ENCODE data around the gene UBQLN2.
"Not testable (repeated sequence)": the region's sequence is repeated elsewhere in the genome, so short reads cannot be mapped to it uniquely, and the experiment has no call there.

The UBQLN2 gene

DNA sequence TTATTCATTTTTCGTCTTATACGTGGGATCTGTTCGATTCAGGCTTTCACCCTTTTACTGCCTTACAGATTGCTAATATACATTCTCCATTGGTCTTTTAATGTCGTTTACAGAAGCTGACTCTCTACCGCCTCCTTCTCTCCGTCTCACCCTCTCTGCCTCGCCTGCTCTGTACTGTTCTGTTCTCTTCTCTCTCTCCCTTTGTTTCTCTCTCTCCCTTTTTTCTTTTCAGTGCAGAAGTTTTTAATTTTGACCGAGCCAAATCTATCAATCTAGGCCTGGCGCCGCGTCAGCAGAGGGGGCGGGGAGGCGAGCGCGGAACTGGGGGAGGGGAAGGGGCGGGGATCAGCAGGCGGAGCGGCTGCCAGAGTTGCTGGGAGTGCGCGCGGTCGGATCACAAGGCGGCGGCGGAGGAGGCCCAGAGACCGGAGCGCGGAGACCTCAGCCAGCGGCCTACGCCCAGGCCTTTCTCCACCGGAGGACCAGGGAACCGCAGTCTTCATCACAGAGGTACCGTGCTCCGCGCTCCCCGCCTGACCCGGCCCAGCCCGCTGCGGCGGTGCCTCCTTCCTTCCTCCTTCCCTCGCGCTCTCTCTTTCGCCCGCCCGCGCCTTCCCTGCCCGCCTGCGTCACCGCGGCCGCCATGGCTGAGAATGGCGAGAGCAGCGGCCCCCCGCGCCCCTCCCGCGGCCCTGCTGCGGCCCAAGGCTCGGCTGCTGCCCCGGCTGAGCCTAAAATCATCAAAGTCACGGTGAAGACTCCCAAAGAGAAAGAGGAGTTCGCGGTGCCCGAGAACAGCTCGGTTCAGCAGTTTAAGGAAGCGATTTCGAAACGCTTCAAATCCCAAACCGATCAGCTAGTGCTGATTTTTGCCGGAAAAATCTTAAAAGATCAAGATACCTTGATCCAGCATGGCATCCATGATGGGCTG lies at the start of gene UBQLN2:
Gene UBQLN2 (plus strand): TSS at position 397 of the 931 bp plus-strand sequence. CDS start 247 bp downstream, at position 644.
- DNase-seq (ENCODE audit: low spot score): peak; percentile 86

DNA sequence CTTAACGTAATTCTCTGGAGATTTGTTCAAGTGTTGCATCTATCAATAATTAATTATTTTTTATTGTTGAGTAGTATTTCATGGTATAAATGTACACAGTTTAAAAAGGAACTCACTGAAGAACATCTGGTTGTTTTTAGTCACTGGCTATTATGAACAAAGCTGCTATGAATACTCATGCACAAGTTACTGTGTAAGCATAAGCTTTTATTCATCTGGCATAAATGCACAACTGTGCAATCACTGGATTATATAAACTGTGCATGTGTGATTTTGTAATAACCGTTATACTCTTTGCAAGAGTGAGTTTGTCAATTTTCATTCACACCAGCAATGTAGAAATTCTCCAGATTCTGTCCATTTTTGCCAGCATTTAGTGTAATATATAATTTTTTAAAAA lies 43.8 kb upstream of the UBQLN2 start:
- no peak for DNase-seq (ENCODE audit: low spot score)

DNA sequence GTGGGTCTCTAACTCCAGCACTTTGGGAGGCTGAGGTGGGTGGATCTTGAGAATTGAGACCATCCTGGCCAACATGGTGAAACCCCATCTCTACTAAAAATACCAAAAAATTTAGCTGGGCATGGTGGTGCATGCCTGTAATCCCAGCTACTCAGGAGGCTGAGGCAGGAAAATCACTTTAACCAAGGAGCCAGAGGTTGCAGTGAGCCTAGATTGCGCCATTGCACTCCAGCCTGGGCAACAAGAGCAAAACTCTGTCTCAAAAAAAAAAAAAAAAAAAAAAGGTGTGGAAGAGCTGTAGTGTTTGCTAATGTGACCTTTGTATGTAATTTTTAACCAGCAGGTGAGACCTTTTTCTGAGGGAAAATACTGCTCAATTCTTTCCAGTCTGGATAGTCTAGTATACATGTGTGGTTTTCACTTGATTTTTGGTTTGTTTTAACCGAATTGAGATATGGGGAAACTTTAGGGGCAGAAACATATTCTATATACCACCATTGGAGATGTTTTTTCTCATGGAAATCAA lies 33.9 kb upstream of the UBQLN2 start:
- not testable (repeated sequence) for DNase-seq (ENCODE audit: low spot score)

DNA sequence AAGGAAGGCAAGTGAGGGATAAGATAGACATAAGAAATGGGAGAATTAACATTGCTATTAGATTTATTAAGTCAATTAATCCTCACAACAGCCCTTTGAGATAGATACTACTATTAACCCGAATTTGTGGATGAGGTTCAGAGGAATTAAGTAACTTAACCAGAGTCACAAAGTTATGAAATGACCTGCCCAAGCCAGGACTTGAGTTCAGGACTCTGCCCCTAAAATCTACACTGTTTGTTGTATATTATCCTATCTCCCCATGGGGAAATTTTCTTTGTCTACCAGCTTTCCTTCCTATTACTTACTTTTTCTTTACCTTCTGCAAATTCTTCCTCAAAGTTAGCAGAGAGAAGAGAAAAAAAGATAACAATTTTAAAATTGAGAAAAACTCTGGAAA lies 33.4 kb upstream of the UBQLN2 start:
- DNase-seq (ENCODE audit: low spot score): no peak

DNA sequence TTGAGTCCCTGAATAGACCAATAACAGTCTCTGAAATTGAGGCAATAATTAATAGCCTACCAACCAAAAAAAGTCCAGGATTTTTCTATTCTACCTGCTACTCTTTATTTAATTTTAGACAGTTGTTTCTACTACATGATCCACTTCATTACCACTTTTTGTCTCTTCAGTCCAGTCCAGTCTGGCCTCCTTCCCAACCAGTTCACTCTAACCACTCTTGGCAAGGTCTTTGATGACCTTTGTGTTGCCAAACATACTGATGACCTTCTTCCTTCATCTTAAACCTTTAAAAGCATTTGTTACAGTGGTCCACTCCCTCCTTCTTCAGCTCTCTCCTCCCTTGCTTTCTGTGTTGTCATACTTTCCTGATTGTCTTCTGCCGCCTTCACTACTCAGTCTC lies 12.8 kb upstream of the UBQLN2 start:
- no peak for DNase-seq (ENCODE audit: low spot score)

DNA sequence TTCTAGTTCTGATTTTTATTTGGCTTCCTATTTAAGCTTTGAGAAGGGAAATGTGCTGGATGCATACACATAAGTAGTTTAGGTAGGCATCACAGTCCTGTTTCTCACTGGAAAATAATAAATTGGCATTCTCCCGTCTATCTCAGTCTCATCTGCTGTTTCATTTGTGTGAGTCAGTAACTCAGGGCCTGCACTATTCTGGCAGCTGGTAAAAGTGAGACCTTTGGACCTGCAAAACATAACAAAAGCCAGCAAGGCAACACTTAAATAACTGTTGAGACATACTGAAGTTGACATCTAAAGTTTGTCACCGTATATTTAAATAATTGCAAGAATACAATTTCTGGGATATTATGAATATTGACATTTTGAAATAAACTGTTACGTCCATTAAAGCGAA lies 8.6 kb upstream of the UBQLN2 start:
- DNase-seq (ENCODE audit: low spot score): no peak

DNA sequence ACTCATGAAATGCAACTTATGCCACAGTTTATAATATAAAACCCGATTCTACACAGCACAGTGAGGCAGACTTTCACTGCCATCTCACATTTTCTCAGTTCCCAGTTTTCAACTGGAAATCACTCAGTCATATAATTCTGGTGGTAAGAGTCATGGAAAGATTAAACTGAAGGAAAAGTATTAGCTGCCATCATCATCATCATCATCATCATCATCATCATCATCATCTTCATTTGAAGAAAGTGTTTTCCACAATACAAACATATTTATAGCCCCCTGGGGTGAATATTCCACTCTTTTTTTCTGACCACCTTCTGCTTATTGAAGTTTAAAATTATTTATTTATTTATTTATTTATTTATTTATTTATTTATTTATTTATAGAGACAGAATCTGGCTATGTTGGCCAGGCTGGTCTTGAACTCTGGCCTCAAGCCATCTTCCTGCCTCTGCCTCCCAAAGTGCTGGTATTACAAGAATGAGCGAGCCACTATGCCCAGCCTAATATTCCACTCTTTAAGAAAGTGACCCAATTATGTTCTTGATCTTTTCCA lies 6.0 kb upstream of the UBQLN2 start:
- no peak for DNase-seq (ENCODE audit: low spot score)

DNA sequence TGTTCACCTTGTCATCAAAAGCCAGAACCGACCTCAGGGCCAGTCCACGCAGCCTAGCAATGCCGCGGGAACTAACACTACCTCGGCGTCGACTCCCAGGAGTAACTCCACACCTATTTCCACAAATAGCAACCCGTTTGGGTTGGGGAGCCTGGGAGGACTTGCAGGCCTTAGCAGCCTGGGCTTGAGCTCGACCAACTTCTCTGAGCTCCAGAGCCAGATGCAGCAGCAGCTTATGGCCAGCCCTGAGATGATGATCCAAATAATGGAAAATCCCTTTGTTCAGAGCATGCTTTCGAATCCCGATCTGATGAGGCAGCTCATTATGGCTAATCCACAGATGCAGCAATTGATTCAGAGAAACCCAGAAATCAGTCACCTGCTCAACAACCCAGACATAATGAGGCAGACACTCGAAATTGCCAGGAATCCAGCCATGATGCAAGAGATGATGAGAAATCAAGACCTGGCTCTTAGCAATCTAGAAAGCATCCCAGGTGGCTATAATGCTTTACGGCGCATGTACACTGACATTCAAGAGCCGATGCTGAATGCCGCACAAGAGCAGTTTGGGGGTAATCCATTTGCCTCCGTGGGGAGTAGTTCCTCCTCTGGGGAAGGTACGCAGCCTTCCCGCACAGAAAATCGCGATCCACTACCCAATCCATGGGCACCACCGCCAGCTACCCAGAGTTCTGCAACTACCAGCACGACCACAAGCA lies 898 bp downstream of the UBQLN2 start:
- DNase-seq (ENCODE audit: low spot score): peak; percentile 11

DNA sequence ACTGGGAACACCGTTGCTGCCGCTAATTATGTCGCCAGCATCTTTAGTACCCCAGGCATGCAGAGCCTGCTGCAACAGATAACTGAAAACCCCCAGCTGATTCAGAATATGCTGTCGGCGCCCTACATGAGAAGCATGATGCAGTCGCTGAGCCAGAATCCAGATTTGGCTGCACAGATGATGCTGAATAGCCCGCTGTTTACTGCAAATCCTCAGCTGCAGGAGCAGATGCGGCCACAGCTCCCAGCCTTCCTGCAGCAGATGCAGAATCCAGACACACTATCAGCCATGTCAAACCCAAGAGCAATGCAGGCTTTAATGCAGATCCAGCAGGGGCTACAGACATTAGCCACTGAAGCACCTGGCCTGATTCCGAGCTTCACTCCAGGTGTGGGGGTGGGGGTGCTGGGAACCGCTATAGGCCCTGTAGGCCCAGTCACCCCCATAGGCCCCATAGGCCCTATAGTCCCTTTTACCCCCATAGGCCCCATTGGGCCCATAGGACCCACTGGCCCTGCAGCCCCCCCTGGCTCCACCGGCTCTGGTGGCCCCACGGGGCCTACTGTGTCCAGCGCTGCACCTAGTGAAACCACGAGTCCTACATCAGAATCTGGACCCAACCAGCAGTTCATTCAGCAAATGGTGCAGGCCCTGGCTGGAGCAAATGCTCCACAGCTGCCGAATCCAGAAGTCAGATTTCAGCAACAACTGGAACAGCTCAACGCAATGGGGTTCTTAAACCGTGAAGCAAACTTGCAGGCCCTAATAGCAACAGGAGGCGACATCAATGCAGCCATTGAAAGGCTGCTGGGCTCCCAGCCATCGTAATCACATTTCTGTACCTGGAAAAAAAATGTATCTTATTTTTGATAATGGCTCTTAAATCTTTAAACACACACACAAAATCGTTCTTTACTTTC lies 1.8 kb downstream of the UBQLN2 start:
- peak; percentile 28 for DNase-seq (ENCODE audit: low spot score)

DNA sequence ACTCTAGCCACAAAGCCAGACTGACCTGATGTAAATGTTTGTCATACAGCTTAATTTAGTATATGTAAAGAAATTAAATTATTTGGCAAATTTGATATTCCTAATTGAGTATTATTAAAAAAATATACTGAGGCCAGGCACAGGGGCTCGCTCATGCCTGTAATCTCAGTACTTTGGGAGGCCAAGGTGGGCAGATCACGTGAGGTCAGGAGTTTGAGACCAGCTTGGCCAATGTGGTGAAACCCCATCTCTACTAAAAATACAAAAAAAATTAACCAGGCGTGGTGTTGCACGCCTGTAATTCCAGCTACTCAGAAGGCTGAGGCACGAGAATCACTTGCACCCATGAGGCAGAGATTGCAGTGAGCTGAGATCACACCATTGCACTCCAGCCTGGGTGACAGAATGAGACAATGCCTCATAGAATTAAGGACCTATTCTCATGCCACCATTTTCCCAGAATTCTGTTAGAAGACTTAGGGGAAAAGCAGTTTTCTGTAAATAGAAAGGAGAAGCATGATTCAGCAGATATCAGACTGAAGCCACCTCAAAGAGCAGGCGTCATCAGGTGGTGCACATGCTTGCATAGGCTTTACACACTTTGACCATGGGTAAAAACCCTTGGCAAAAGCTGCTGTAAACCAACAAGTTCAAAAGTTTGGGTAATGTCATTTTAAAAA lies 6.1 kb downstream of the UBQLN2 start:
- DNase-seq (ENCODE audit: low spot score): peak; percentile 7

DNA sequence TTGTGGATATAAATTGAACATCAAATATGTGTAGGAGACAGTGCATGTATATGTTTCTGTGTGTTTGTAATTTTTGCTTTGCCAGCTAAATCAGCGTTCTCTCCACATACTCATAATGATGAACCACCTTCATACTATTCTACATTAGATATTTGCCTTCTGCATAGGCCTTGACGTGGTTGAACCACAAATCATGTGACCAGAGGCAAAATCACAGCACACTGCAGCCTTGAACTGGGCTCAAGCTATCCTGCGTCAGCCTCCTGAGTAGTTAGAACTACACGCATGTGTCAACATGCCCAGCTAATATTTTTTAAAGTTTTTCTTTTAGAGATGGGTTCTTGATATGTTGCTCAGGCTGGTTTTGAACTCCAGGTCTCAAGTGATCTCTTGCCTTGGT lies 9.5 kb downstream of the UBQLN2 start:
- no peak for DNase-seq (ENCODE audit: low spot score)

DNA sequence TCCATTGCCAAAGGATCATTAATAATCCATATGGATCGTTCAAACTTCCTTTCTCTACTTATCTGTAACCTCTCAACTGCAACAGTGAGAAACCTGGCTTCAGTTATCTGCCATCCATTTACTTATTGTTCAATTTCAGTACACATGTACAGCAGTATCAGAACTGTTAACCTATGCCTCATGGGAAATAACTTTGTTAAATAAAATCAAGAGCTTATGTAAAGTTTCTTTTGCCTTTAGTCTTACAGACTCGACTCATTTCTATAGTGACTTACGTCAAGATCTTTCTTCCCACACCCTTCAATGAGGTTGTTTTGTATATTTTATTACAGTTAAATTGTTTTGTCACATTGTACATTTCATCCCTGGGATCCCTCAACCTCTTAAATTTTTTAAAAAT lies 11.4 kb downstream of the UBQLN2 start:
- no peak for DNase-seq (ENCODE audit: low spot score)

DNA sequence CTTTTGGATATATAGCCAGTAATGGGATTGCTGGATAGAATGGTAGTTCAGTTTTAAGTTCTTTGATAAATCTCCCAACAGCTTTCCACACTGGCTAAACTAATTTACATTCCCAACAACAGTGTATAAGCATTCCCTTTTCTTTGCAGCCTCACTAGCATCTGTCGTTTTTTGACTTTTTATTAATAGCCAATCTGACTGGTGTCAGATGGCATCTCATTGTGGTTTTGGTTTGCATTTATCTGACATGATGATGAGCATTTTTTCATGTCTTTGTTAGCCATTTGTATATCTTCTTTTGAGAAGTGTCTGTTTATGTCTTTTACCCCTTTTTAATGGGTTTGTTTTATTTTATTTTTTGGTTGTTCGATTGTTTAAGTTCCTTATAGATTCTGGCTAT lies 13.3 kb downstream of the UBQLN2 start:
- no peak for DNase-seq (ENCODE audit: low spot score)

DNA sequence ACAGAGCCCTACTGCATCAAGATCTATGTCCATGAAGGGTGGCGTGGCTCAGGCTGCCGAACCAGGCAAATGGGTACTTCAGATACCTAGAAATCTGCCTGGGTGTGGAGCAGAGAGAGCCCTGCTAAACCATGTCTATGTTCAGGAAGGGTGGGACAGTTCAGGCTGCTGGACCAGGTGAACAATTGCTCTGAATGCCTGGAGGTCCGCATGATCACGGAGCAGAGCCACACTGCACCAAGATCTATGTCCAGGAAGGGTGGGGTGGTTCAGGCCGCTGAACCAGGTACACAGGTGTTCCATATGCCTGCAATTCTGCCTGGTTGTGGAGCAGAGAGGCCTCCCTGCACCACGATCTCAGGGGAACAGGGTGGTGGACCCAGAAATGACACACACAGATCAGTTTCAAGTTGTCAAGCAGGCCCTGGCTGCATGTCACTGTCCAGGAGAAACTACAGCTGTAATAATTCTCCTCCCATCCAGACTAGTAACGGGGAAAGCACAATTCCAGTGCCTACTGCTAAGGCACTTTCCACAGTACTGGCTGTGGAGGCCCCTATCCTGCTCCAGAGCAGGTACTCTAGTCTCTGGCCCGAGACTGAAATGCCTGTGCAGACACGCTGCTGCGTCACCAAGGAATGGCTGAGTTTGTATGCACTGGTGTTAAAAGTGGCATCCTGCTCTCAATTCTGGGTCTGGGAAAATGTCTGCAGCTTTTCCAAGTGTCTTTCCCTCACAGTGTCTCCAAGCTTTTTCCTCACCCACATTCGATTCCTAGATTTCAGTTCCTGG lies 25.2 kb downstream of the UBQLN2 start:
- no peak for DNase-seq (ENCODE audit: low spot score)

DNA sequence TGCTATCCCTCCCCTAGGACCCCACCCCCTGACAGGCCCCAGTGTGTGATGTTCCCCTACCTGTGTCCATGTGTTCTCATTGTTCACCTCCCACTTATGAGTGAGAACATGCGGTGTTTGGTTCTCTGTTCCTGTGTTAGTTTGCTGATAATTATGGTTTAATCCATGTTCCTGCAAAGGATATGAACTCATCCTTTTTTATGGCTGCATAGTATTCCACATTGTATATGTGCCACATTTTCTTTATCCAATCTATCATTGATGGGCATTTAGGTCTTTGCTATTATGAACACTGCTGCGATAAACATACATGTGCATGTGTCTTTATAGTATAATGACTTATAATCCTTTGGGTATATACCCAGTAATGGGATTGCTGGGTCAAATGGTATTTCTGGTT lies 28.4 kb downstream of the UBQLN2 start:
- not testable (repeated sequence) for DNase-seq (ENCODE audit: low spot score)

DNA sequence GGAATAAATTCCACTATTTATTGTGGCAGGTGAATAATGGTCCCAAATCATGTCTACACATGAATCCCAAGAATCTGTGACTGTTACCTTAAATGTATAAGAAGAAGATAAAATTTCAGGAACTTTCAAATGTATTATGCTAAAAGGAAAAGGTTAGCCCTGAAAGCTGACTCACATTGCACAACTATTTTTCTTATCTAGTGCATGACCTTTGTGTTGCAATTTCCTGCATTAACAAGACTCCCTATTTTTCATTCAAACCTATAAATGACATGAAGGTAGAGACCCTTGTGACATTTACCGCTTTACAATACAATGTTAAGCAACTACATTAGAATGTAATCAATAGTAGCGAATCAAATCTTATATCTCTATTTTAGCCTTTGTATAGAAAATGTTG lies 36.7 kb downstream of the UBQLN2 start:
- no peak for DNase-seq (ENCODE audit: low spot score)

DNA sequence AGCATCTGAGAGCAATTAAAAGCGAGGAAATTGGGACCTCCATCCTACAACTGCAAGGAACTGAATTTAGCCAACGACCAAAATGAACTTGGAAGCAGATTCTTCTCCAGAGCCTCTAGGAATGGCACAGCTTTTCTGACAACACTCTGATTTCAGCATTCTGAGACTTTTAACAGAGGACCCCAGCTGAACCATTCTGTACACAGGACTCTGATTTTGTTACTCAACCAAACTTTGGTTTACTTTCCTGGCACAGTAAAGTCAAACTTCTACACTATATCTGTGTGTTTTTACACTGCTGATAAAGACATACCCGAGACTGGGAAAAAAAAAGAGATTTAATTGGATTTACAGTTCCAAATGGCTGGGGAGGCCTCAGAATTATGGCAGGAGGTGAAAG lies 37.6 kb downstream of the UBQLN2 start:
- DNase-seq (ENCODE audit: low spot score): no peak

DNA sequence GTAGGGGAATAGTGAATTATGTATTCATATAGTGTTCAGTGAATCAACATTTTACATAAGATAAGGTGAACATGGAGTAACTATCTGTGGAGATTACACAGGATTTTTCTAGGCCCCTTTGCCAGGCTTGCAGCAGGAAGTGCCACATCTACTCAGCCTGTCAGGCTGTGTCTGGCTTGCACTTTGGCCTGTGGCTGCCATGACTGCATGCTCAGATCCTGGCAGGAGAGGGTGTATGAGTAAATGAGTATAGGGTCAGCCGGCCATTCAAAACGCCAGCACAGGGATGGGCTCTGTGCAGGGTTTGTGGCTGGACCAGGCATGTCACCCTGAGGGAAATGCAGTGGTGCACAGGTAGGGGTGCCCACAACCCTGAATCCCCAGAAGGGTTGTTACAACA lies 51.9 kb downstream of the UBQLN2 start:
- DNase-seq (ENCODE audit: low spot score): no peak
